Measurements from ENCODE around the gene MRPL33. TPM values are rescaled to one million over a fixed set of nuclear protein-coding genes. Genes with fewer than 3 reads are reported as not detected.

MRPL33 gene
- 10 to 100 TPM; 30.7 to 82.2 (median 56.3) TPM for total RNA-seq

DNA sequence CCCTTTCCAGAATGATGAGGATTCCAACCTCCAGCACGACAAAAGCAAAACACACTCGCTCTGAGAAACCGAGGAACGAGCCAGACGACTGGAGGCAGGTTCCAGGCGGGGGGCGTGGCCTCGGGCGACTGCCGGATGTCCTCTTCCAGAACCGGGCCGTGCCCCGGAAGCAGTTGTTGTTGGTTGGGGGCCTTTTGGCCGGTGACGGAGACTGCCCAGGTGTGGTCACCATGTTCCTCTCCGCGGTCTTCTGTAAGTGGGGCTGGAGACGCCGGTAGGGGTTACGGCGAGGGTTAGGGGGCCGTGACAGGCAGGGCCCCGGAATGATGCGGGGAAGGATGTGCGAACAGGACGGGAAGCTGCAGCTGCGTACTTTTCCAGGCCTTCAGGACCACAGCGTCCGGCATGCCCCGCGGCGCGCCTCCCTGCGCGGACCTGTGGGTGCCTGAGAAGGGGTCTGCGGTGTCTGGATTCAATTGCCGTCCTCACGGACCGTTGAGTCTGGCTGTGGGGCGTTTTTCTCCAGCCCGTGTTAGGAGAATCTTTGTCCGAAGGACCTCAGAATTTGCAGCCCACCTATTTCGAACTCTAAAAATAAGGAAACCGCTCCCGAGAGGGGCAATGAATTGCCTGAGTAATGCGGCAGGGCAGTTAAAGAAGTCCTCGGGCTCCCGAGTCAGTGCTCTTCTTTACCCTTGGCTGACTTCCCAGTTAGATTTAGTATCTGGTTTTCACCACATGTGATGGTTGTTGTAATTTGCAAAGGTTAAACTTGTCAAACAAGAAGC lies at the start of gene MRPL33:
Gene MRPL33, plus strand, starts transcription at position 172 of the 788 bp plus-strand sequence. Its CDS starts 59 bp downstream, at position 231.
- WGBS: 0% methylated on average over 46 of the region's 48 CpGs
- Histone ChIP-seq H3K4me1 (peaks cover 43% of the 10 kb centered on the region), H3K36me3 (peaks cover 12% of the 10 kb centered on the region), H3K4me3 (peak within 1 kb of the TSS; percentile 66), H3K27me3 (no peaks in the 10 kb centered on the region), H3K27ac (peak within 1 kb of the TSS; percentile 85), H3K9me3 (no peaks in the 10 kb centered on the region)
- TF ChIP-seq POLR2A (IDR thresholded peaks at IDR 0.05): peak in 1 of 2 donors; percentile 64
- peak; percentile 8 to 96 (median 83) for TF ChIP-seq POLR2AphosphoS5 (IDR thresholded peaks at IDR 0.05)
- TF ChIP-seq, protein P1, sequence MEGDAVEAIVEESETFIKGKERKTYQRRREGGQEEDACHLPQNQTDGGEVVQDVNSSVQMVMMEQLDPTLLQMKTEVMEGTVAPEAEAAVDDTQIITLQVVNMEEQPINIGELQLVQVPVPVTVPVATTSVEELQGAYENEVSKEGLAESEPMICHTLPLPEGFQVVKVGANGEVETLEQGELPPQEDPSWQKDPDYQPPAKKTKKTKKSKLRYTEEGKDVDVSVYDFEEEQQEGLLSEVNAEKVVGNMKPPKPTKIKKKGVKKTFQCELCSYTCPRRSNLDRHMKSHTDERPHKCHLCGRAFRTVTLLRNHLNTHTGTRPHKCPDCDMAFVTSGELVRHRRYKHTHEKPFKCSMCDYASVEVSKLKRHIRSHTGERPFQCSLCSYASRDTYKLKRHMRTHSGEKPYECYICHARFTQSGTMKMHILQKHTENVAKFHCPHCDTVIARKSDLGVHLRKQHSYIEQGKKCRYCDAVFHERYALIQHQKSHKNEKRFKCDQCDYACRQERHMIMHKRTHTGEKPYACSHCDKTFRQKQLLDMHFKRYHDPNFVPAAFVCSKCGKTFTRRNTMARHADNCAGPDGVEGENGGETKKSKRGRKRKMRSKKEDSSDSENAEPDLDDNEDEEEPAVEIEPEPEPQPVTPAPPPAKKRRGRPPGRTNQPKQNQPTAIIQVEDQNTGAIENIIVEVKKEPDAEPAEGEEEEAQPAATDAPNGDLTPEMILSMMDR (IDR thresholded peaks at IDR 0.05): no peak
- TF ChIP-seq EP300 (IDR thresholded peaks at IDR 0.05): no peak
- peak; percentile 97 to 98 for DNase-seq (ENCODE audit: low spot score in 2 of 2)

DNA sequence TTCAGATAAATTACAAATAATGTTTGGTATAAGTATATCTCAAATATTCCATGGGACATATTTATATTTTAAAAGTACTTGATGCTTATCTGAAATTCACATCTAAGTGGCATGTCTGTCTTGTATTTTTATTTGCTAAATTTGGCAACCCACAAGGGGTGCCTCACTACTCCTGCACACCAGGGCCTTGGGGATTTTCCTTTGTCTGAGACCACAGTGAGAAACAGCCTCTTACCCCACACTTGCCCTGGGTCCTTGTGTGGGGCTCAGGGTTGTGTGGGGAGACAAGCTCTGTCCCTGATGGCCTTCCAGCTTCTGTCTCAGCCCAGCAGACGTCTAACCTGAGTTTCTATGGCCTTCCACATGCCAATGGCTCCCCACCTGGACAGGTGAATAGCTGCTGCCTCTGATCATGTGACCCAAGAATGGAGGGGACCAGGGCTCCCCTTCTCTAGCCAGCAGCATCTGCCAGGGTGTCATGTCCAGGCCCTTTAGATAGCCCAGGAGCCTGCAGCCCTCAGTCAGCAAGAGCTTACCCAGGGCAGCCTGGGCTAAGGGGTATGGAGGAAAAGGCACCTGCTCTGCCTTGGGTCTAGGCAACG lies 49.5 kb upstream of the MRPL33 start:
- H3K4me1 ChIP-seq: peaks cover 27% of the 10 kb centered on the region
- H3K27ac ChIP-seq: no peak overlapping the region
- TF ChIP-seq, protein P1 (IDR thresholded peaks at IDR 0.05): no peak
- TF ChIP-seq EP300 (IDR thresholded peaks at IDR 0.05) (no peak), POLR2AphosphoS5 (IDR thresholded peaks at IDR 0.05) (no peak)
- DNase-seq (ENCODE audit: low spot score in 2 of 2): no peak
- 95% methylated on average over 2 of the region's 2 CpGs for WGBS
- no peaks in the 10 kb centered on the region for H3K9me3 ChIP-seq
- H3K36me3 ChIP-seq: no peaks in the 10 kb centered on the region
- no peaks in the 10 kb centered on the region for H3K27me3 ChIP-seq
- no peak overlapping the region for H3K4me3 ChIP-seq

DNA sequence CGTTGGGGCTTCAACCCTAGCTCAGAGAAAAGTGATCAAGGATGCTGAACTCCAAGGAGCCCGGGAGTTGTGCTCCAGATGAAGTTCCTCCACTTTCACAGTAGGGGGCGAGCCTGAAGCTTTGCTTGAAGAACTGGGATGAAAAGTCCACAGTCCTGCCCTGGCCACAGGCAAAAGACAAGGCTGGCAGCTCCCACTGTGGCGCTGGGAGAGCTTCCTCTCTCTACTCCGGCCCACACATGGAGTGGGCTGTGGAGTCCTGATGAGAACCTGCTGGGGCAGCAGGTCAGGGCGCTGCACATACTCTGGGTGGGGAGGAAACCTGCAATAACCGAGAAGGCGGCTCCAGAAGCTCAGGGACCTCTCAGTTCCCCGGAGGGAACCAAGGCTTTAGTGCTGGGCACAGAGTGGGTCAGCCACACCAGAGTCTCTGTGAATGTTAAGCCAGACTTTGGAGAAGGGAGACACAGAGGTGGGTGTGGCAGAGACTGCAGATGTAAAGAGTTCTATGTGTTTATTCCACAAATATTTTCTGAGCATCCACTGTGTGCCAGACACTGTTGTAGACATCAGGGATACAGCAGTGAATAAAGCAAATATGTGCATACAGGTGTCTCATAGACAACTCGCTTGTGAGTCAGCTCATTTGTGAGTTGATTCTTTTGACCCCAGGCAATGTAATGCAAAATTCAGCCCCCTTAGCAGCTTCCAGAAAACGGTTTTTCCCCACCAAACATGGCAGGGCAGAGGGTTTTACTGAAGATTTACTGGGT lies 48.0 kb upstream of the MRPL33 start:
- Histone ChIP-seq H3K27ac (peak overlapping the region; percentile 80), H3K27me3 (no peaks in the 10 kb centered on the region), H3K4me3 (no peak overlapping the region), H3K9me3 (no peaks in the 10 kb centered on the region), H3K4me1 (peaks cover 21% of the 10 kb centered on the region), H3K36me3 (no peaks in the 10 kb centered on the region)
- no peak for TF ChIP-seq EP300 (IDR thresholded peaks at IDR 0.05)
- TF ChIP-seq, protein P1 (IDR thresholded peaks at IDR 0.05): peak; percentile 54 to 87
- DNase-seq (ENCODE audit: low spot score in 2 of 2): no peak
- 19% methylated on average over 11 of the region's 11 CpGs for WGBS

DNA sequence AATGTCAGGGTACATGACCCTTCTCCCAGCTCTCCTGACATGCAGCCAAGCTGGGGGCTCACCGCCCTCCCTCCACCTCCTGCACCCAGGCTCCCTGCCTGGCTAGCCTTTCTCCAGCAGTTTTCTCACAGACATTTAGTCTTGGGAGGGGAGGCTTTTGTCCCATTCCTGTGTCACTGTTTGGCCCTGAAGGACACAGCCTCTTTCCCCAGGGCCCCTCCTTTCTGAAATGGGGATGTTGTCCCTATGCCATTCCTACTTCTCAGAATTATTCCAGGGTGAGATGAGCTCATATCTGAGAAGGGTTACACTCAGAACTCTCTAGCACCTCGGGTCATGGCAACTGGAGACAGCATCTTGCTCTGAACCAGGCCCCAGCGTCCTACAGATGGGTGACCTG lies 47.3 kb upstream of the MRPL33 start:
- DNase-seq (ENCODE audit: low spot score in 2 of 2): no peak
- Histone ChIP-seq H3K9me3 (no peaks in the 10 kb centered on the region), H3K27me3 (no peaks in the 10 kb centered on the region), H3K4me1 (peaks cover 21% of the 10 kb centered on the region), H3K27ac (peak overlapping the region; percentile 80), H3K36me3 (no peaks in the 10 kb centered on the region), H3K4me3 (no peak overlapping the region)
- no peak for TF ChIP-seq POLR2A (IDR thresholded peaks at IDR 0.05)
- TF ChIP-seq EP300 (IDR thresholded peaks at IDR 0.05): no peak
- WGBS: 75% methylated on average over 3 of the region's 3 CpGs

DNA sequence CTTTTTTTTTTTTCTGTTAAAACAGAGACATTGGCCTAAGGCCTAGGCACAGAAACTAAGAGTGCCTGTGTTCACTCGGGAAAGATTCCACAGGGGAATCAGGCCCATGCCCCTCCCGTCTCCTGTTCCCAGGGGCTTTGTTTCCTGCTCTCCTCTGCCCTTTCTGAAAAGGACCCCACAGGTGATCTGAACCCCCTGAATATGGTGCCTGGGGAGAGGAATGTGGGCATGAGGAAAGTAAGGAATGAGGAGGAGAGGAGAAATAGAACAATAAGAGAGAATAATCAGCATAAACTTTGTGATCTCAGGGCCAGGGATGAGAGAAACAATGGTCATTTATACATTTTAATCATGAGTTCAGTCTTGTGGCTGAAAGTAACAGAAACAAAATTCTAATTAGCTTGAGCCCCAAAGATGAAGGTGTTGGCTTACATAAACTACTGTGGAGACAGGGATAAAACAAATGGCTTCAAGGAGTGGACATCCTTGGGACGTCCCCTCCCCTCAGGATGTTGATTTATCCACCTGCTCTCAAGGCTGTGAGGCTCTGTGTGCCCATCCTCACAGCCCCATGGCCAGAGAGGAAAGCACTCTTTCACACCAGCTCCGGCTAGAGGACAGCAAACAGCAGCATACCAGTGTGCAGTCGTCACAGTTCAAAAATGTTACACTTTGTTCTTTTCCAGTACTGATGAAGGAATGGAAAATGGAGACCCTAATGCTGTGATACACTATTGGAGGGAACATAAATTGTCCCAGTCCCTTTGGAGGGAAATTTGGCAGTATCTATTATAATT lies 46.4 kb upstream of the MRPL33 start:
- peak overlapping the region; percentile 80 for H3K27ac ChIP-seq
- peaks cover 21% of the 10 kb centered on the region for H3K4me1 ChIP-seq
- TF ChIP-seq POLR2A (IDR thresholded peaks at IDR 0.05): no peak
- peak in 2 of 3 donors; percentile 38 to 64 for TF ChIP-seq POLR2AphosphoS5 (IDR thresholded peaks at IDR 0.05)
- no peak for DNase-seq (ENCODE audit: low spot score in 2 of 2)
- H3K9me3 ChIP-seq: no peaks in the 10 kb centered on the region
- H3K27me3 ChIP-seq: no peaks in the 10 kb centered on the region
- H3K36me3 ChIP-seq: no peaks in the 10 kb centered on the region
- 63% methylated on average over 5 of the region's 5 CpGs for WGBS
- no peak overlapping the region for H3K4me3 ChIP-seq
